ENCODE data around the gene ADGRD1.

Gene ADGRD1

DNA sequence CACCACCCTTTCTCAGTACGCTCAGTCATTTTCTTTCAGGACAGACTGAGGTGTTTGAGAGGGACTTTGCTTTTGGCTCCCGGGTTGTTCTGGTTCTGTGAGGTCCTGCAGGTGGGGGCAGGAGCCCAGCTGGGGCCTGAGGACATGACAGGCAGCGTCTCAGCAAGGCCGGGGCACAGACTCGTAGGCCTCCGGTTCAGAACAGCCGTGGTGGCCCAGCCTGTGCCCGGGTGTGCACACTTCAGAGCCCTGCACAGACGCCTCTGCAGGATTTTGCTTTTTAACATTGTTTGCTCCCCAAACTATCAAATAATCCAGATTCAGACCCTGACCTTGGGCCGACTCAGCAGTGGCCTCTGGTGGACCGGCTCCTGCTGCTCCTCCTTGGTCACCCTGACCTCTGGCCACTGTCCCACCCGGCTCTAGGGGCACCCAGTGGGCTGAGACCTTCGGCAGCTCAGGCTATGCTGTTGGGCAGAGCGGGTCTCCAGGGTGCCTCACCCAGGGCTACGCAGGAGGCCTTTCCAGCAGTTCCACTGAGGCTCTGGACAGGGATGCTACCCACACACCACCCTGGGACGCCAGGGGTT lies 65.2 kb downstream of the ADGRD1 start:
- DNase-seq (ENCODE audit: low read depth, low spot score), result no peak
- Histone ChIP-seq H3K27ac (no peak overlapping the region), H3K9me3 (ENCODE audit: low read depth, low read length) (no peaks in the 10 kb centered on the region), H3K9ac (ENCODE audit: insufficient read length) (no peak overlapping the region), H3K36me3 (ENCODE audit: insufficient read depth, low read length) (no peaks in the 10 kb centered on the region), H3K4me3 (no peak overlapping the region)
- TF ChIP-seq FOXP2 (optimal IDR thresholded peaks at IDR 0.05; ENCODE audit: control extremely low read depth, extremely low read length, insufficient read depth) (no peak), EZH2 (IDR thresholded peaks at IDR 0.05) (no peak), POLR2AphosphoS5 (IDR thresholded peaks at IDR 0.05; ENCODE audit: borderline replicate concordance, low read depth, low read length) (no peak)

- H3K27ac ChIP-seq, result no peak overlapping the region
Observed at GRCh38 chr12:131020326-131021153, 66.8 kb downstream of the ADGRD1 start.

DNA sequence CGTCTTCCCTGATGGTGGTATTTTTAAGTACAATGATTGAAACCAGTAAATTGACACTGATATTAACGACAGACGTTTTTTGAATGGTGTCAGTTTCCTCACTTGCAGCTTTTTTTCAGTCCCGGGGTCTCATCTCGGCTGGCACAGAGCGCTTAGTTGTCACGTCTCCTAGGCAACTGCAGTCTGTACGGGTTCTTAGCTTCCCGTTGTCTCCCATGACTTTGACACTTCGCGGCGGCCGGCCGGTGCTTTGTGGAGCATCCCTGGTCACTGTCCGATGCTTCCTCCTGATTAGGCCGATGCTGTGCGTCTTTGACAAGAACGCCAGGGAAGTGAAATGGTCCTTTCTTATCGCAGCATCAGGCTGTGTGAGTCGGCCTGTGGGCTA lies 67.4 kb downstream of the ADGRD1 start:
- Histone ChIP-seq H3K9me3 (ENCODE audit: low read depth, low read length) (no peaks in the 10 kb centered on the region), H3K27ac (no peak overlapping the region), H3K9ac (ENCODE audit: insufficient read length) (no peak overlapping the region), H3K4me3 (no peak overlapping the region), H3K36me3 (ENCODE audit: insufficient read depth, low read length) (no peaks in the 10 kb centered on the region)
- TF ChIP-seq EZH2 (IDR thresholded peaks at IDR 0.05), result no peak
- no peak for TF ChIP-seq FOXP2 (optimal IDR thresholded peaks at IDR 0.05; ENCODE audit: control extremely low read depth, extremely low read length, insufficient read depth)
- TF ChIP-seq POLR2AphosphoS5 (IDR thresholded peaks at IDR 0.05; ENCODE audit: borderline replicate concordance, low read depth, low read length), result no peak
- DNase-seq (ENCODE audit: low read depth, low spot score), result no peak

More at GRCh38 chr12:131020326-131021153, 66.8 kb downstream of the ADGRD1 start:
- no peak overlapping the region for H3K4me3 ChIP-seq
- TF ChIP-seq EZH2 (IDR thresholded peaks at IDR 0.05), result no peak
- no peak for TF ChIP-seq POLR2AphosphoS5 (IDR thresholded peaks at IDR 0.05; ENCODE audit: borderline replicate concordance, low read depth, low read length)
- TF ChIP-seq FOXP2 (optimal IDR thresholded peaks at IDR 0.05; ENCODE audit: control extremely low read depth, extremely low read length, insufficient read depth), result no peak
- no peak for DNase-seq (ENCODE audit: low read depth, low spot score)
- H3K36me3 ChIP-seq (ENCODE audit: insufficient read depth, low read length), result no peaks in the 10 kb centered on the region
- H3K9me3 ChIP-seq (ENCODE audit: low read depth, low read length), result no peaks in the 10 kb centered on the region
- no peak overlapping the region for H3K9ac ChIP-seq (ENCODE audit: insufficient read length)

DNA sequence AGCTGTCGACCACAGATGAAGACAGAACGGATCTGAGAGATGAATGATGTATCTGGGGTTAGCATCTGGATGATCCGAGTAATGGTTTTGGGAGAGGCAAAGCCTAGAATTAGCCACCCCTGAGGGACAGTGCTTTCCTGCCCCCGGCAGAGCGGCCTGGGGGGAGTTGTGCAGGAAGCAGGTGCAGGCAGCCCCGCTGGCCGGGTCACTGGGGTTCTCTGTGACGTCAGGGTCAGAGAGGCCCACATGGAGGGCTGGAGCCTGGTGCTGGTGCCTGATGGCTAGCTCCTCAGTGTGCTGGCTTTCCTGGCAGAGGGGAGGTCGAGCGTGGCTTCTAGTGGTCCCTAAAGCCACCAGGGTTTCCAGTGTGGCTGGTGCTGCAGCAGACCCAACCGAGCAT lies 70.3 kb downstream of the ADGRD1 start:
- Histone ChIP-seq H3K27ac (no peak overlapping the region), H3K4me3 (no peak overlapping the region), H3K36me3 (ENCODE audit: insufficient read depth, low read length) (no peaks in the 10 kb centered on the region), H3K9ac (ENCODE audit: insufficient read length) (no peak overlapping the region), H3K9me3 (ENCODE audit: low read depth, low read length) (no peaks in the 10 kb centered on the region)
- no peak for DNase-seq (ENCODE audit: low read depth, low spot score)
- no peak for TF ChIP-seq EZH2 (IDR thresholded peaks at IDR 0.05)

DNA sequence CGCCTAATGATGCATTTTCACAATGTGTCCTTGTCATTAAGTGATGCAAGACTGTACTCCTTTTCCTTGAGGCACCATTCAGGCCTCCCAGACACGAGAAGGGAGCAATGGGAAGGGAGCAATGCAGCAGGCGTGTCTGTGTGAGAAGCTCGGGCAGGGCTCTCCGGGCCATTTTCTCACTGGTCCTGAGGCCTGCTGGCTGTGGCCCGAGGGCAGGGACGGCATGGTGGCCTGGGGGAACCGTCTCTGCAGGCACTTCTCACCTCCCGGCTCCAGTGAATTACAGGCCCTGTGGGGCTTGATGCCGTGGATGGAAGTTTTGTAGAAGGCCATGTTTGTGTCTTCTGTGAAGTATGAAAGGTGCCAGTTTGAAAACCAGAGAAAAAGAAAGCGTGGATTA lies 71.0 kb downstream of the ADGRD1 start:
- Histone ChIP-seq H3K27ac (no peak overlapping the region), H3K9me3 (ENCODE audit: low read depth, low read length) (no peaks in the 10 kb centered on the region), H3K9ac (ENCODE audit: insufficient read length) (no peak overlapping the region), H3K4me3 (no peak overlapping the region), H3K36me3 (ENCODE audit: insufficient read depth, low read length) (no peaks in the 10 kb centered on the region)
- DNase-seq (ENCODE audit: low read depth, low spot score), result no peak
- TF ChIP-seq POLR2AphosphoS5 (IDR thresholded peaks at IDR 0.05; ENCODE audit: borderline replicate concordance, low read depth, low read length) (no peak), FOXP2 (optimal IDR thresholded peaks at IDR 0.05; ENCODE audit: control extremely low read depth, extremely low read length, insufficient read depth) (no peak), EZH2 (IDR thresholded peaks at IDR 0.05) (no peak)

GRCh38 chr12:131025234-131025633 lies 71.5 kb downstream of the ADGRD1 start:
- no peak for DNase-seq (ENCODE audit: low read depth, low spot score)
- Histone ChIP-seq H3K27ac (no peak overlapping the region), H3K4me3 (no peak overlapping the region), H3K36me3 (ENCODE audit: insufficient read depth, low read length) (no peaks in the 10 kb centered on the region), H3K9ac (ENCODE audit: insufficient read length) (no peak overlapping the region), H3K9me3 (ENCODE audit: low read depth, low read length) (no peaks in the 10 kb centered on the region)
- TF ChIP-seq FOXP2 (optimal IDR thresholded peaks at IDR 0.05; ENCODE audit: control extremely low read depth, extremely low read length, insufficient read depth) (no peak), EZH2 (IDR thresholded peaks at IDR 0.05) (no peak), POLR2AphosphoS5 (IDR thresholded peaks at IDR 0.05; ENCODE audit: borderline replicate concordance, low read depth, low read length) (no peak)

GRCh38 chr12:131025939-131026702 lies 72.4 kb downstream of the ADGRD1 start:
- no peak overlapping the region for H3K9ac ChIP-seq (ENCODE audit: insufficient read length)
- H3K36me3 ChIP-seq (ENCODE audit: insufficient read depth, low read length), result no peaks in the 10 kb centered on the region
- H3K27ac ChIP-seq, result no peak overlapping the region
- H3K4me3 ChIP-seq, result no peak overlapping the region
- no peak for DNase-seq (ENCODE audit: low read depth, low spot score)
- TF ChIP-seq EZH2 (IDR thresholded peaks at IDR 0.05) (no peak), POLR2AphosphoS5 (IDR thresholded peaks at IDR 0.05; ENCODE audit: borderline replicate concordance, low read depth, low read length) (no peak)
- no peaks in the 10 kb centered on the region for H3K9me3 ChIP-seq (ENCODE audit: low read depth, low read length)

- Histone ChIP-seq H3K9ac (ENCODE audit: insufficient read length) (no peak overlapping the region), H3K9me3 (ENCODE audit: low read depth, low read length) (no peaks in the 10 kb centered on the region), H3K4me3 (no peak overlapping the region), H3K36me3 (ENCODE audit: insufficient read depth, low read length) (no peaks in the 10 kb centered on the region), H3K27ac (no peak overlapping the region)
- TF ChIP-seq EZH2 (IDR thresholded peaks at IDR 0.05) (no peak), POLR2AphosphoS5 (IDR thresholded peaks at IDR 0.05; ENCODE audit: borderline replicate concordance, low read depth, low read length) (no peak), FOXP2 (optimal IDR thresholded peaks at IDR 0.05; ENCODE audit: control extremely low read depth, extremely low read length, insufficient read depth) (no peak)
- DNase-seq (ENCODE audit: low read depth, low spot score), result no peak
Observed at GRCh38 chr12:131026754-131027153, 73.0 kb downstream of the ADGRD1 start.

Data from SK-N-MC (cell line).